ENCODE results near the gene RNF144B. TPM values are rescaled to one million over a fixed set of nuclear protein-coding genes. Genes with fewer than 3 reads are reported as not detected.

RNF144B gene
- total RNA-seq, 1 experiment from 2014 or later = 2.3 TPM

GRCh38 chr6:18431581-18431980 is 44.4 kb downstream of the RNF144B start:
- Histone ChIP-seq H3K23ac (ENCODE audit: insufficient read length, low read depth, low read length) (no peak overlapping the region), H2AFZ (ENCODE audit: low read length) (no peak overlapping the region), H3K9ac (ENCODE audit: extremely low read depth, insufficient read length, low read length) (no peak overlapping the region), H4K91ac (ENCODE audit: insufficient read length, low read depth, low read length) (no peak overlapping the region), H3K79me1 (ENCODE audit: insufficient read depth, low read depth, low read length, poor library complexity, severe bottlenecking) (no peaks in the 10 kb centered on the region), H2BK12ac (ENCODE audit: insufficient read length, low read depth, low read length) (no peak overlapping the region), H2BK120ac (ENCODE audit: low read depth, low read length, poor library complexity, severe bottlenecking) (no peak overlapping the region), H4K8ac (replicated peaks; ENCODE audit: insufficient read length, low read depth, low read length) (no peak overlapping the region), H2BK15ac (ENCODE audit: low read depth, low read length) (no peak overlapping the region), H3K23me2 (ENCODE audit: insufficient read length, low read depth, low read length, poor library complexity, severe bottlenecking) (no peaks in the 10 kb centered on the region), H4K20me1 (ENCODE audit: control insufficient read depth, insufficient read depth, insufficient read length) (no peaks in the 10 kb centered on the region), H3K4me2 (ENCODE audit: insufficient read depth, insufficient read length, low read length) (no peak overlapping the region), H4K5ac (ENCODE audit: insufficient read length, low read depth, low read length) (no peak overlapping the region), H2AK5ac (ENCODE audit: insufficient read length, low read length) (no peak overlapping the region), H3T11ph (ENCODE audit: low read length) (no peak overlapping the region), H3K4me1 (ENCODE audit: insufficient read depth, low read length) (peaks cover 2% of the 10 kb centered on the region), H2BK5ac (ENCODE audit: insufficient read length, low read length) (no peak overlapping the region), H3K56ac (ENCODE audit: insufficient read length, low read depth, low read length) (no peak overlapping the region), H3K79me2 (ENCODE audit: insufficient read depth, low read length) (no peaks in the 10 kb centered on the region; the same call in 1 of the 2 replicates), H3K9me3 (ENCODE audit: control insufficient read depth, low read depth, low read length) (no peaks in the 10 kb centered on the region), H3K27ac (ENCODE audit: insufficient read length, low read depth, low read length) (no peak overlapping the region), H3K14ac (ENCODE audit: insufficient read depth, low read length) (no peak overlapping the region), H3K18ac (ENCODE audit: insufficient read length, low read depth, low read length) (no peak overlapping the region), H3K4ac (ENCODE audit: low read depth, low read length) (no peak overlapping the region), H3K27me3 (ENCODE audit: insufficient read depth, low read length) (no peaks in the 10 kb centered on the region), H2BK20ac (ENCODE audit: low read depth, low read length, poor library complexity, severe bottlenecking) (no peak overlapping the region)
- Mint-ChIP-seq H3K4me1 (peaks cover 10 to 15% of the 10 kb centered on the region in 2 experiments), H3K27me3 (ENCODE audit: low read depth) (no peaks in the 10 kb centered on the region), H3K27ac (no peak overlapping the region), H3K4me3 (no peak overlapping the region), H3K36me3 (ENCODE audit: insufficient read depth in 1 of 3, low read depth in 3 of 3) (no peaks in the 10 kb centered on the region), H3K9me3 (no peaks in the 10 kb centered on the region)
- TF ChIP-seq CTCF (conservative IDR thresholded peaks at IDR 0.05) = no peak
- DNase-seq = no peak
- no CpG with 5 or more reads among the region's 2 CpGs for WGBS (ENCODE audit: extremely low coverage, insufficient read length, low lambda C conversion rate)

Measured in H9 (cell line).